ENCODE results near the gene CYTH2. TPM values are rescaled to one million over a fixed set of nuclear protein-coding genes. Genes with fewer than 3 reads are reported as not detected.
A peak's percentile ranks its signal among the peaks of the same experiment; 100 is the strongest.

The CYTH2 gene
- 10 to 100 TPM; 31.5 to 33.6 TPM for total RNA-seq

DNA sequence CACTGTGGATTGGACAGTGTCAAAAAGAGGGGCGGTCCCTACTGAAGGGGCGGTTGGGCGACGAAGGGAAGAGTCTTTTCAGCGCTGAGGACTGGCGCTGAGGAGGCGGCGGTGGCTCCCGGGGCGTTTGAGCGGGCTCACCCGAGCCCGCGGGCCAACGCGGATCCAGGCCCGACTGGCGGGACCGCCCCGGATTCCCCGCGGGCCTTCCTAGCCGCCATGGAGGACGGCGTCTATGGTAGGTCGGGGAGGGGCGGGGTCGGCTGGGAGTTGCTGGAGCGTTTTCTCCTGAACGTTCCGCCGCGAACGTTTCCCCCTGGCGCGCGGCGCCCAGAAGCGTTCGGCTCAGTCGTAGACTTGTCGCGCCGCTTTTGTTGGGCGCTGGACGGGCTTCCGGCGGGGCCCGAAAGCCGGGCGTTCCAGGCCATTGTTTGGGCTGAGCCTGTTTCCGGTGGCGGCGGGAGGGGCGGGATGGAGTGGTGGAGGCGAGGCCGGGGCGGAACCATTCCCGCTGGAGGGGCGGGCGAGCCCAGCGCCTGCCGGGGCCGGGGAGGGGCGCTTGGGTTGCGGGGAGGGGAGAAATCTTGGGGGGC lies at the start of gene CYTH2:
CYTH2 (plus strand) TSS at position 81 of the 593 bp plus-strand sequence; CDS start at position 220, 139 bp downstream.
- Mint-ChIP-seq H3K27me3 (no peaks in the 10 kb centered on the region), H3K4me1 (ENCODE audit: low read depth) (peaks cover 22% of the 10 kb centered on the region), H3K9me3 (no peaks in the 10 kb centered on the region), H3K27ac (peak within 1 kb of the TSS; percentile 84), H3K4me3 (peak within 1 kb of the TSS; percentile 83), H3K36me3 (peaks cover 9% of the 10 kb centered on the region)
- DNase-seq, result peak; percentile 86
- ChIA-PET CTCF (interaction anchor here (0.8 to 1.9 kb wide), 4 partner anchors 20 to 119 kb away, joined by 3 to 10 read pairs (median 4); no protein-coding TSS in a partner anchor), POLR2A (interaction anchor here (0.7 kb wide), 1 partner anchor 106 kb away, joined by 3 read pairs; no protein-coding TSS in a partner anchor)
- intact Hi-C loops (cut with micrococcal nuclease), result loop anchor here (1.0 to 2.0 kb wide), 4 partner anchors 24 to 137 kb away; partner anchors contain the start of gene GRWD1

- intact Hi-C loops (cut with micrococcal nuclease), result no loop called here
- DNase-seq, result no peak
- Mint-ChIP-seq H3K4me1 (ENCODE audit: low read depth) (peaks cover 18% of the 10 kb centered on the region), H3K4me3 (no peak overlapping the region), H3K9me3 (no peaks in the 10 kb centered on the region), H3K27ac (no peak overlapping the region), H3K27me3 (peaks cover 3% of the 10 kb centered on the region), H3K36me3 (no peaks in the 10 kb centered on the region)
- ChIA-PET CTCF (interaction anchor here (0.6 kb wide), 1 partner anchor 161 kb away, joined by 4 read pairs; no protein-coding TSS in a partner anchor), POLR2A (no interaction called here)
These were observed 47.6 kb upstream of the CYTH2 start for GRCh38 chr19:48421548-48421947.

GRCh38 chr19:48424694-48425219 lies 44.4 kb upstream of the CYTH2 start:
- DNase-seq, result no peak
- ChIA-PET POLR2A (no interaction called here), CTCF (no interaction called here)
- intact Hi-C loops (cut with micrococcal nuclease), result no loop called here
- Mint-ChIP-seq H3K27ac (no peak overlapping the region), H3K4me1 (ENCODE audit: low read depth) (peaks cover 6% of the 10 kb centered on the region), H3K36me3 (no peaks in the 10 kb centered on the region), H3K9me3 (no peaks in the 10 kb centered on the region), H3K4me3 (no peak overlapping the region), H3K27me3 (no peaks in the 10 kb centered on the region)

- peaks cover 6% of the 10 kb centered on the region for H3K4me1 Mint-ChIP-seq (ENCODE audit: low read depth)
- no peaks in the 10 kb centered on the region for H3K27me3 Mint-ChIP-seq
- ChIA-PET POLR2A (no interaction called here), CTCF (no interaction called here)
- no peak for DNase-seq
- H3K27ac Mint-ChIP-seq, result no peak overlapping the region
- no peak overlapping the region for H3K4me3 Mint-ChIP-seq
- intact Hi-C loops (cut with micrococcal nuclease), result no loop called here
- no peaks in the 10 kb centered on the region for H3K9me3 Mint-ChIP-seq
- no peaks in the 10 kb centered on the region for H3K36me3 Mint-ChIP-seq
These were observed 40.5 kb upstream of the CYTH2 start for GRCh38 chr19:48428670-48429069.

- H3K36me3 Mint-ChIP-seq, result no peaks in the 10 kb centered on the region
- ChIA-PET POLR2A (no interaction called here), CTCF (interaction anchor here (0.6 to 1.2 kb wide), 3 partner anchors 25 to 409 kb away, joined by 3 to 4 read pairs (median 3); partner anchors contain the start of gene KDELR1)
- peaks cover 4% of the 10 kb centered on the region for H3K27me3 Mint-ChIP-seq
- no peaks in the 10 kb centered on the region for H3K9me3 Mint-ChIP-seq
- intact Hi-C loops (cut with micrococcal nuclease), result no loop called here
- H3K27ac Mint-ChIP-seq, result no peak overlapping the region
- no peaks in the 10 kb centered on the region for H3K4me1 Mint-ChIP-seq (ENCODE audit: low read depth)
- DNase-seq, result no peak
- H3K4me3 Mint-ChIP-seq, result no peak overlapping the region
These were observed 35.8 kb upstream of the CYTH2 start for GRCh38 chr19:48433337-48433736.

DNA sequence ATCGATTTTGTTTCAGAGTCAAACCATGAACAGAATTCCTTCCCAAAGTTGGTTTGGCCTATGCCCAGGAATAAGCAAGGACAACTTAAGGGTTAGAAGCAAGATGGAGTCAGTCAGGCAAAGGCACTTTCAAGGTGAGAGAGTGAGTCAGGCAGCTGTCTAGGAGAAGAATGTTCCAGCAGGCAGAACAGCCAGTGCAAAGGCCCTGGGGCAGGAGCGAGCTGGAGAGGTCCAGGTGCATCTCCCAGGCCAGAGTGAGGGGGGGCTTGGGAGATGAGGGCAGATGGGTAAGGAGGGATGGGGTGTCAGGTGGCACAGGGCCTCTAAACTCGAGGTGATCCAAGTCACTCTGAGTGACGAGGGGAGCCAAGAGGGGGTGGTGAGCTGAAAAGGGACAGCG lies 32.6 kb upstream of the CYTH2 start:
- Mint-ChIP-seq H3K4me1 (ENCODE audit: low read depth) (no peaks in the 10 kb centered on the region), H3K27me3 (peaks cover 9% of the 10 kb centered on the region), H3K4me3 (no peak overlapping the region), H3K9me3 (no peaks in the 10 kb centered on the region), H3K36me3 (no peaks in the 10 kb centered on the region), H3K27ac (no peak overlapping the region)
- intact Hi-C loops (cut with micrococcal nuclease), result no loop called here
- ChIA-PET POLR2A (no interaction called here), CTCF (no interaction called here)
- no peak for DNase-seq

DNA sequence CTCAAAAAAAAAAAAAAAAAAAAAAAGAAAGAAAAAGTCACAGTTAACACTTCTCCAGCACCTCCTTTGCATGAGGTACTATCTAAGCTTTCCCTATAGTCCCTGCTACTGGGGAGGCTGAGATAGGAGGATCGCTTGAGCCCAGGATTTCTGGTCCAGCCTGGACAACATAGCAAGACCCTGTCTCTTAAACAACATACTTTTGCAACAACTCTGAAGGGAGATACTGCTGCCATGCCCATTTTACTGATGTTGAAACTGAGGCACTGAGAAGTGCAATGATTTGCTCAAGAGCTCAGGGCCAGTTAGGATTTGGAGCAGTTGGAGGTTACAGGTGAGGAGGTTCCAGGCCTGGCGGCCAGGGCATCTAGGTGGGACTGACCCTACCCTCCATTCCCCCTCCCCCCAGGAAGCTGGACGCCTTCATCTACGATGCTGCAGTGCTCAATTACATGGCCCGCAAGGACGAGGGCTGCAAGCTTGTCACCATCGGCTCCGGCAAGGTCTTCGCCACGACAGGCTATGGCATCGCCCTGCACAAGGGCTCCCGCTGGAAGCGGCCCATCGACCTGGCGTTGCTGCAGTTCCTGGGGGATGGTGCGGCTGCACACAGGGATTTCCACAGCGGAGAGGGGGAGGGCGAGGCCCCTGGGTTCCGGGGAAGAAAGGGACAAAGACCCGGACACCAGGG lies 27.7 kb upstream of the CYTH2 start:
- ChIA-PET CTCF (no interaction called here), POLR2A (no interaction called here)
- DNase-seq, result no peak
- Mint-ChIP-seq H3K9me3 (no peaks in the 10 kb centered on the region), H3K4me3 (peak overlapping the region; percentile 9), H3K27me3 (peaks cover 21% of the 10 kb centered on the region), H3K4me1 (ENCODE audit: low read depth) (peaks cover 14% of the 10 kb centered on the region), H3K36me3 (peaks cover 2% of the 10 kb centered on the region), H3K27ac (no peak overlapping the region)
- intact Hi-C loops (cut with micrococcal nuclease), result no loop called here

GRCh38 chr19:48442116-48443035 lies 26.8 kb upstream of the CYTH2 start:
- peaks cover 21% of the 10 kb centered on the region for H3K27me3 Mint-ChIP-seq
- POLR2A ChIA-PET, result no interaction called here
- no peak overlapping the region for H3K27ac Mint-ChIP-seq
- H3K4me1 Mint-ChIP-seq (ENCODE audit: low read depth), result peaks cover 19% of the 10 kb centered on the region
- intact Hi-C loops (cut with micrococcal nuclease), result no loop called here
- no peak for DNase-seq
- no peaks in the 10 kb centered on the region for H3K9me3 Mint-ChIP-seq
- H3K4me3 Mint-ChIP-seq, result no peak overlapping the region
- CTCF ChIA-PET, result interaction anchor here (1.1 kb wide), 1 partner anchor 91 kb away, joined by 4 read pairs; no protein-coding TSS in a partner anchor
- peaks cover 3% of the 10 kb centered on the region for H3K36me3 Mint-ChIP-seq

- Mint-ChIP-seq H3K4me3 (no peak overlapping the region), H3K36me3 (peaks cover 12% of the 10 kb centered on the region), H3K27me3 (peaks cover 19% of the 10 kb centered on the region), H3K4me1 (ENCODE audit: low read depth) (peaks cover 25% of the 10 kb centered on the region), H3K9me3 (no peaks in the 10 kb centered on the region), H3K27ac (no peak overlapping the region)
- no peak for DNase-seq
- intact Hi-C loops (cut with micrococcal nuclease), result no loop called here
- POLR2A ChIA-PET, result no interaction called here
- CTCF ChIA-PET, result interaction anchor here (1.0 to 1.1 kb wide), 2 partner anchors 92 to 141 kb away, joined by 3 to 4 read pairs; no protein-coding TSS in a partner anchor
These were observed 25.9 kb upstream of the CYTH2 start for GRCh38 chr19:48443256-48443655.

DNA sequence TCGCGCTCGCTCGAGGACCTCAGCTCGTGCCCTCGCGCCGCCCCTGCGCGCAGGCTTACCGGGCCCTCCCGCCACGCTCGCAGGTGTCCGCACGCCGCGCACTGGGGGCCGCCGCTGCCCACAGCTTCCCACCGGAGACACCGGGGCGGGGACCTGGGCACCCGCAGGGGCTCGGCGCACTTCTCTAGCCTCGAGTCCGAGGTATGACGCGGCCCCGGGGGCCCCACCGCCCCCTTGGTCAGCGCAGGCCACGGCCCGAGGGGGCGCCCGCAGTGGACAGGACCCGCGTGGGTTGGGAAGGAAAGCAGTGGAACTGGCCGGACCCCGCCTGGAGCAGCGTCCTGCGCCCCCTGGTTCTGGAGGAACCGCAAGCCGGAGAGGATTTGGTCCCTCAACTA lies 25.4 kb upstream of the CYTH2 start:
- CTCF ChIA-PET, result interaction anchor here (1.0 to 1.1 kb wide), 2 partner anchors 93 to 141 kb away, joined by 3 to 4 read pairs; no protein-coding TSS in a partner anchor
- no peaks in the 10 kb centered on the region for H3K9me3 Mint-ChIP-seq
- no peak overlapping the region for H3K4me3 Mint-ChIP-seq
- H3K27me3 Mint-ChIP-seq, result peaks cover 19% of the 10 kb centered on the region
- DNase-seq, result no peak
- intact Hi-C loops (cut with micrococcal nuclease), result loop anchor here (2.0 kb wide), 1 partner anchor 45 kb away; no protein-coding TSS in a partner anchor
- POLR2A ChIA-PET, result no interaction called here
- H3K27ac Mint-ChIP-seq, result no peak overlapping the region
- H3K4me1 Mint-ChIP-seq (ENCODE audit: low read depth), result peaks cover 28% of the 10 kb centered on the region
- peaks cover 17% of the 10 kb centered on the region for H3K36me3 Mint-ChIP-seq

- CTCF ChIA-PET, result interaction anchor here (1.0 to 2.7 kb wide), 3 partner anchors 46 to 140 kb away, joined by 3 to 13 read pairs (median 4); partner anchors contain the start of gene KDELR1
- no peak for DNase-seq
- intact Hi-C loops (cut with micrococcal nuclease), result loop anchor here (2.0 kb wide), 1 partner anchor 46 kb away; no protein-coding TSS in a partner anchor
These were observed 24.8 kb upstream of the CYTH2 start for GRCh38 chr19:48444129-48444935.

More at GRCh38 chr19:48444129-48444935, 24.8 kb upstream of the CYTH2 start:
- Mint-ChIP-seq H3K27ac (peak overlapping the region; percentile 33), H3K27me3 (peaks cover 18% of the 10 kb centered on the region), H3K9me3 (no peaks in the 10 kb centered on the region), H3K36me3 (peaks cover 21% of the 10 kb centered on the region), H3K4me1 (ENCODE audit: low read depth) (peaks cover 28% of the 10 kb centered on the region), H3K4me3 (peak overlapping the region; percentile 87)
- POLR2A ChIA-PET, result no interaction called here

Measured in activated CD4-positive, alpha-beta memory T cell treated with anti-CD3 and anti-CD28 coated beads for 36 hours (primary cell).